ENCODE measurements around the gene CD300A.

GRCh38 chr17:74524653-74525464 is 58.4 kb downstream of the CD300A start:
- TF ChIP-seq CTCF (IDR thresholded peaks at IDR 0.05) (no peak), POLR2A (IDR thresholded peaks at IDR 0.05) (no peak)

All from body of pancreas (tissue), 4 donors.